GM21529 (cell line): ENCODE measurements around the gene MED12L.

ENCODE experiments used
- ATAC-seq: cut with Tn5 transposase; IDR thresholded peaks from one replicate; pipeline ENCODE4 v1.9.1; 2021; ENCODE audit not compliant: unreplicated experiment

Gene MED12L

GRCh38 chr3:151400341-151400740 lies 314.9 kb downstream of the MED12L start:
- no peak for ATAC-seq

GRCh38 chr3:151402349-151402748 lies 316.9 kb downstream of the MED12L start:
- ATAC-seq = no peak

- no peak for ATAC-seq
Observed at GRCh38 chr3:151403246-151403645, 317.8 kb downstream of the MED12L start.

- ATAC-seq = no peak
Observed at GRCh38 chr3:151404316-151404715, 318.9 kb downstream of the MED12L start.

GRCh38 chr3:151407928-151408327 lies 322.5 kb downstream of the MED12L start:
- ATAC-seq = no peak

DNA sequence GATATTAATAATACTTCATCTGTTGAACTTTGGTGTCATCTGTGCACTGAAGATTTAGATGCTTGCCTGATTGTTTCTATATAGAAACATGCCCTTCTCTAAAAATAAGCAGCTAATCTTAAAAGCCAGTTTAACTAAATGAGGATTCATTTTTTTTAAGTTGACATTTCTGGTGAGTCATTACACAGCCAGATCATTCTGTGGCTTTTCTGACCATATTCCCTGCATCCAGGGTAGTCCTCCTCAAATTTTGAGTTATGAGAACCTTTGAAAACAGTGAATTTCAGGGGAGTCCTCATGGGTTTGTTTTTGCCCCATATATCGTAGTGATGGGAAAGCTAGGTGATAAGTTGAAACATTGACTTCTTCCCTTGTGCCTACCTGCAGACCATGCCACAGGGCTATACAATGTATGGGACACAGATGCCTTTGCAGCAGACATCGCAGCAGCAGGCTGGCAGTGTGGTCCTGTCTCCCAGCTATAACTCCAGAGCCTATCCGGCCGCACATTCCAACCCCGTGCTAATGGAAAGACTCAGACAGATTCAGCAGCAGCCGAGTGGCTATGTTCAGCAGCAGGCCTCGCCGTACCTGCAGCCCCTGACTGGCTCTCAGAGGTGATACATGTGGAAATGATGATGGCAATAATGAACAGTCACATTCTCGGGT lies 325.6 kb downstream of the MED12L start:
- no peak for ATAC-seq

GRCh38 chr3:151412989-151413388 lies 327.5 kb downstream of the MED12L start:
- no peak for ATAC-seq

- ATAC-seq = no peak
Observed at GRCh38 chr3:151415289-151415688, 329.8 kb downstream of the MED12L start.

DNA sequence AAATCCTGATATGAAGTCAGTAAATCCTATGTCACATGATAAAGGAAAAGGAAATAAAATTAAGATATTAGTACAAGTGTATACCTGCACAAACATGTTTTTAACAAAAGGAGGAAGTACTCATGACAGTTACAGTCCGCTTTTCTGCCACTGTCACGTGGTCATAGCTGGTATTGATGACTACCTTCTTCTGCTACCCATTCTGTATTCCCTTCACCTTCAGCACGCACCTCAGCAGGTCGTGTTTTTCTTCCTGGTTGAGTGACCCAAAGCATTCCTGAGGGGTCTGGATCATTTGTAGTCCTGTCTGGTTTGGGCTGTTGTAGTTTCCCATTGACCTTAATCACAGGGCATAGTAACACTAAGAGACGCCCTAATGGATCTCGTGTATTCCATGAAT lies 334.3 kb downstream of the MED12L start:
- no peak for ATAC-seq

DNA sequence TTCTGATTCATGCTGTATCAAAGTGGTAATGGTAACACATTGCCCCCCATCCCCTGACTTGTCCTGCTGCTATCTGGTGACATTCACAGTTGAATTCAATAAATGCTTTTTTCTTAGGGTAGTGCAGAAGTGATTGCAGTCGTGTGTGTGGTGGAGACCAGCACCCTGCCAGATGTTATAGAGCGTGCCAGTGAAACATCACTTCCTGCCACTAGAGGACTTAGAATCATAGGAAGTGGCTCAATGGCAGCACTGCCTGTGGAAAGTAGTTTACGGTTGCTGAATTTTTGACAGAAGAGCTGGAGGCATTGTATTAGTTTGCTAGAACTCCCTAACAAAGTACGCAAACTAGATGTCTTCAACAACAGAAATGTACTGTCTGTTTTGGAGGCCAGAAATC lies 336.5 kb downstream of the MED12L start:
- ATAC-seq = peak; percentile 52

- no peak for ATAC-seq
Observed at GRCh38 chr3:151423091-151423490, 337.6 kb downstream of the MED12L start.

DNA sequence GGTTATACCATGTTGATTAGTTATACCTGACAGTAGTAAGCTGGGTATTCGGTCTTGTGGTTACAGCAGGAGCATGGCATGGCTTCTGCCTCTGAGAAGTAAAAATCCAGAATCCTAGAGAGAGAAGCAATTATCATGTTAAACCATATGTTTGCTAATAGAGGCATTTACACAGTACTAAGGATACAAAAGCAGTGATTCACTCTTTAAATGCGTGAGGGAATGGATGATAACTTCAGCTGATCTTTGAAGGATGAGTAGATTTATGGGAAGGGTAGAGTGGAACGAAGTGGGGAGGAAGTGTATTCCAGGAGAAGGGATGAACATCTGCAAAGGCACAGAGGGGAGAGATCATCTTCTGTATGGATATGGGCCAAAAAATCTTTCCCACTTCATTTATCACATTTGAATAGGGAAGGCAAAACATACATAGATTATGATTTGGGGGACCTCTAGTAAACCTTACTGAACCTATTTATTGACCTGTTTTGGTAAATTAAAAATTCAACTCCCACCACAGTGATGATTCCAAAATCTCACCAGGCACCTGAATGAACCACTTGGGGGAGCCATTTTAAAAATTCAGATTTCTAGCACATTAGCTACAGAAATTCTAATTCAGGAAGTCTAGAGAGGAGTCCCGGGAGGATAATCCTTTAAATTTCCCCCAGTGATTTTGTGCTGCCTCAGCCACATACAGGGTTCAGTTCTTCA lies 340.3 kb downstream of the MED12L start:
- peak; percentile 32 for ATAC-seq

DNA sequence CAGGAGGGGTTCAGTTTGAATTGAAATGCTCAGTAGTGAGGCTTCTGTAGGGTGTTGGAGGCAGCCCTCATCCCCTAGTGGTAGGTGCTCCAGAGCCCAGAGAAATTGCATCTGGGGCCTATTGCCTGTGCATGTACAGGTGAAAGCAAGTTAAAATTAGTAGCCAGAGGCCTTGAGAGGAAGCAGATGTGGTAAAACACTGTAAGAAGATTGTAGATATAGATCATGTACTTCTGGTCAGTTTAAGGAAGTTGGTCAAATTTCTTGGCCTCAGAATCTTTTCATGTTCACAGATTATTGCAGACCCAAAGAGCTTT lies 340.8 kb downstream of the MED12L start:
- ATAC-seq = peak; percentile 78

DNA sequence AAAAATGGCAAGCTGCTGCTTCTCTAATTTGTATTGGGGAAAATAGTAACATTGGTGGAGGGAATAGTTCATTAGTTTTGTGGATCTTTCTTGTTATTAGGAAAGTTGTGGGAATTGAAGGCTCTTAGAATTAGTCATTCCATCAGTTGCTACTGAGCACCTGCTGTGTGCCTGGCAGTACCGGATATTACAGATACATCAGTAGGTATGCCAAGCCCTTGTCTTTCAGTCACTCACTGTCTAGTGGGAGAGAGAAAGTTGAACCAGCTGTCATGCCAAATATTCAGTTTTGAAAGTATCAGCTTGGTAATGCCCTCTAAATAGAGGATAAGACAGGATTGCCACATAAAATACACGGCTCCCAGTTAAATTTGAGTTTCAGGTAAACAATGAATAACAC lies 342.9 kb downstream of the MED12L start:
- no peak for ATAC-seq

- ATAC-seq = no peak
Observed at GRCh38 chr3:151430821-151431484, 345.5 kb downstream of the MED12L start.

DNA sequence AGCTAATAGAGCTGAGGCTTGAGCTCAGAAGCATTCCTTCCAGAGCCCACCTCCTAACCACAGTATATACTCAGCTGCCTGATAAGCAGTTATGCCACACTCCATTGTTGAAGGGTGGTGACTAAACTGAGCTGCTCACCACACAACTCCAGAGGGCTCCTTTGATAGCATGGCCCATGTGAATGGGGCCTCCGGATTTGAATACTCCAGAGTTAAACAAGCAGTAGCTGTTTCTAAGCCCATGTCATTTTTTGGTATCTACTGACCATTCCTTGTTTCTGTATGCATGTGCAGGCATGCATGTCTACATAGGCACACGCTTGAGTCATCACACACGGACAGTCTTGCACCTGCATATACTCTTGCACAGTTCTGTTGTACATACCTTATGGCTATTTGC lies 346.5 kb downstream of the MED12L start:
- ATAC-seq = no peak

DNA sequence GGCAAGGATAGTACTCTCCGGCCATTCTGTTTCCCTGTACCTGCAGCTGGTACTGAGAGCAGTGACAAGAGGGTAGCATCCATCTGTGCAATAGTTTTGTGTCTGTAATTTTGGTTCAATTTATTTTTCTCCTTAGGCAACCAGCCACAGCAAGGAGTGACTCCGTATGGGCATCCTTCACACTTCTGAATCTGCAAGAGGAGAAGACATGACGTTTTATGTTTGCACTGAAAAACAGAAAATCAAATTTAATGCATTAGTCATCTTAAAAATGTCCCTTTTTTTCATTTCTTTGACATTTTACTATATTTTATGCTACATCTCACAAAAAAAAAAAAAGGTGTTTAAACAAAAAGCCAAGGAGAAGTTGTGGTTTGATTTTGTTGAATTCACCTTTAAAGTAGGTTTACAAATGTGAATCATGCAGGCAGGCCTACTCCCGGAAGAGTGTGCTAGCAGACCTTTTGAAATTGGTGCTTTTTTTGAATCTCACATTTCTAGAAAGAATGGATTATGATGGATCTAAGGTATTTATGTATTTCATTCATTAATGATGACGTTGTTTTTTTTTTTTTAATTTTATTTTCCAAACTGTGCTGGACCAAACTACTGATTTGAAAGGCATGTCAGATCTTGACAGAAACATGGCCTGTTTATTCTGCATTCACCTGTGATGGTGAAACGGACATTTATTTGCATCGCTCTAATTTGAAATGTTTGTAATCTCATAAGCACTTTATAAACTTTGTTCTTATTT lies 347.3 kb downstream of the MED12L start:
- ATAC-seq = no peak

- no peak for ATAC-seq
Observed at GRCh38 chr3:151434151-151434890, 348.9 kb downstream of the MED12L start.

GRCh38 chr3:151436675-151437446 lies 351.4 kb downstream of the MED12L start:
- peak; percentile 34 for ATAC-seq

GRCh38 chr3:151437906-151438305 lies 352.4 kb downstream of the MED12L start:
- no peak for ATAC-seq
